Measurements from ENCODE around the gene CAB39L. TPM values are rescaled to one million over a fixed set of nuclear protein-coding genes. Genes with fewer than 3 reads are reported as not detected.

Gene CAB39L
- total RNA-seq, 1 donor from 2014 or later, result 18.8 TPM

DNA sequence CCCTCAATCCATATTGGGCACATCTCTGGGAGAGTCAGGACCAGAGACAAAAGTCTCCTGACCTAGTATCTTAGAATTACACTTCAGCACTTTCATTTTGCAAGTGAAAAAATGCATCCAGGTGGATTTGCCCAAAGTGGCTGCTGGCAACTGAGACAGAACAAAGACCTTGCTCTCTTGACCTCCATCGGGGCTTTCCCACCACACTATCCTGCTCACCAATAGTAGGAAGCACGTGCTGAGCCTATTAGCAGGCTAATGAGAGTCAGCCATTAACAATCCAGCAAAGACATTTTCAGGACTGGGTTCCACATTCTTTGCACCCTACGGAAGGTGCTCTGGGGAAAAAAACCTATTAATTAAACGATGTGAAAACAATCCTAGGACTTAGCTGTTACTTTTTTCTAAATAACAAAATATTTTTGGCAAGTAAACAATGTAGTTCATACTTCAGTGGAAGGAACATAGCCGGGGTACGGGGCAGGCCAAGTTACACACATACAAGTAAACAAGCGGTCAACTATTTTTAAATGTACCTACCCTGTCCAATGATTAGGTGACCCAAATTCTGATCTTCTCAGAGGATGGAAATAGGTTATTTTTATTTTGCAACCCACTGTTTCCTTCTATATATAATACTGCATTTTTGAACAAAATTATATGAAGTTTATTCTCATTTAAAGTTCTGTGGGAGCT is 117.5 kb downstream of the CAB39L start:
- no peak for DNase-seq
- intact Hi-C loops (cut with micrococcal nuclease), result no loop called here
- no peak for ATAC-seq

DNA sequence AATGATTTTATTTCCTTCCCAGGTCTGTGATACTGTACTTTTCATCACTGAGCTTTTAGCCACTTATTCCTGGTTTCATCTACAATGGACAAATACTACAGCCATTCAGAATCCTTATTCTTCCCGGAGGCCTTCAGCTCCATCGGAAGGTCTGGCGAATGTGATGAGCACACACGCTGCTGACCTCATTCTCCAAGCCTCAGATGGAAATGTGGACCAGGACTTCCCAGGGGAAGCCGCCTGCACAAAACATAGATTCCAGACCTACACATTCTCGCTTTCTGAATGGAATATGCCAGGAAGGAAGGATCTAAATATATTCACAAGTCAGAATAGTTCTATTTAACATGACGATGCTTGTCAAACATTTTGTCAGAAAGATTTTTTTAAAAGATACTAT is 120.5 kb downstream of the CAB39L start:
- DNase-seq (no peak), ATAC-seq (peak; percentile 27)
- intact Hi-C loops (cut with micrococcal nuclease), result no loop called here

GRCh38 chr13:49322702-49323101 is 121.2 kb downstream of the CAB39L start:
- ATAC-seq, result peak; percentile 61
- intact Hi-C loops (cut with micrococcal nuclease), result no loop called here
- no peak for DNase-seq

DNA sequence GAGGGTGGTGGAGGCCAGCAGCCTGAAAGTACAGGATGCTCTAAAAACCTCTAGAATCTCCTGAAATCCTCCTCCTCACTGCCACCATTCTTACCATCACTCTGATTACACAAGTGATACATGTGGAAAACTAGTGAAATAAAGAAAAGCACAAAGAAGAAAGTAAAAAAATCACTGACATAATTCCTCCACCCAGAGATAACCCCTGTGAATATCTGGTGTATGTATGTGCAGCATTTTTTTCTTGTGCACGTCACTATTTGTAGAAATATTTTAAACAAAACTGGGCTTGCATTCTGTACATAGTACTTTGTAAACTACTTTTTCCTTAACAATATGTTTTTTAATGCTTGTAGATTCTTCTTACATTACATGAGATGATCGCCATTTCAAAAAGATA is 122.9 kb downstream of the CAB39L start:
- ATAC-seq, result no peak
- DNase-seq, result no peak
- intact Hi-C loops (cut with micrococcal nuclease), result no loop called here

GRCh38 chr13:49319951-49320350 is 123.9 kb downstream of the CAB39L start:
- ATAC-seq (peak; percentile 48), DNase-seq (no peak)
- intact Hi-C loops (cut with micrococcal nuclease), result no loop called here

- no peak for ATAC-seq
- DNase-seq, result no peak
- intact Hi-C loops (cut with micrococcal nuclease), result no loop called here
Measured at GRCh38 chr13:49319551-49319950, 124.3 kb downstream of the CAB39L start.

DNA sequence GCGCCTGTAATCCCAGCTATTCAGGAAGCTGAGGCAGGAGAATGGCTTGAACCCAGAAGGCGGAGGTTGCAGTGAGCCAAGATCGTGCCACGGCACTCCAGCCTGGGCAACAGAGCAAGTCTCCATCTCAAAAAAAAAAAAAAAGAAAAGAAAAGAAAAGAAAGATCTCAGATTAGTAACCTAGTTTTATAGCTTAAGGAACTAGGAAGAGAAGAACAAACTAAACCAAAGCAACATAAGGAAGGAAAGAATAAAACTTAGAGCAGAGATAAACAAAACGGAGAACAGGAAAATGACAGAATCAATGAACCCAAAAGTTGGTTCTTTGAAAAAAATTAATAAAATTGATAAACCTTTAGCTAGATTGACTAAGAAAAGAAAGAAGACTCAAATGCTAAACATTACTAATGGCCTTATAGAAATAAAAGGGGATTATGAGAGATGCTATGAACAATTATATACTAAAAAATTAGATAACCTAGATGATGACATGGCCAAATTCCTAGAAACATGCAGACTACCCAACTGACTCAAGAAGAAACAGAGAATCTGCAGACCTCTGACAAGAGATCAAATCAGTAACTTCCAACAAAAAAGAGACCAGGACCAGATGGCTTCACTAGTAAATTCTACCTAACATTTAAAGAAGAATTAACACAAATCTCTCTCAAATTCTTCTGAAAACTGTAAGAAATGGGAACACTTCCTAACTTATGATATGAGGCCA is 127.9 kb downstream of the CAB39L start:
- ATAC-seq (no peak), DNase-seq (no peak)
- intact Hi-C loops (cut with micrococcal nuclease), result no loop called here

DNA sequence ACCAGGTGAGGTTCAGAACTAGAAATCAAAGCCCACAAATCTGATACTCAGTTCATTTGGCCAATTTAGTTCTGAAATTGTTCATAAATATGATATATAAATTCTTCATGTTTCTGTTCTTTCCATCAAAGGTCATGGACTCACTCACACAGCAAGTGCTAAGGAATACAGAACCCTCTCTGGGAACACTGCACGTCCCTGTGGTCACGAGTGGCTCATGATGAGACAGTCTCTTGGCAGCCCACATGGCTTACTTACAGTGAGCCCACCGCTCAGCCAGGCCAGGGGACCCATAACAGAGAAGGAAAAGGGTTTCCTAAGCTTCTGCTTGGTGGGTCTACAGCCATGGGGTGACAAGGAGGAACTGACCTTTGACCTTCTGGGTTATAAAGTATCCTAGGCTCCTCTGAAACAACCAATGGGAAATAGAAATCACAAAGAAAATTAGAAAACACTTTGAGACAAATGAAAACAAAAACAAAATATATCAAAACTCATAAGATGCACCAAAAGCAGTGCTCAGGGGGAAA is 128.8 kb downstream of the CAB39L start:
- intact Hi-C loops (cut with micrococcal nuclease), result no loop called here
- ATAC-seq (no peak), DNase-seq (no peak)

GRCh38 chr13:49314344-49314882 is 129.5 kb downstream of the CAB39L start:
- ATAC-seq, result peak; percentile 5
- intact Hi-C loops (cut with micrococcal nuclease), result no loop called here
- no peak for DNase-seq

- DNase-seq (no peak), ATAC-seq (no peak)
- intact Hi-C loops (cut with micrococcal nuclease), result no loop called here
Measured at GRCh38 chr13:49311816-49312215, 132.0 kb downstream of the CAB39L start.

DNA sequence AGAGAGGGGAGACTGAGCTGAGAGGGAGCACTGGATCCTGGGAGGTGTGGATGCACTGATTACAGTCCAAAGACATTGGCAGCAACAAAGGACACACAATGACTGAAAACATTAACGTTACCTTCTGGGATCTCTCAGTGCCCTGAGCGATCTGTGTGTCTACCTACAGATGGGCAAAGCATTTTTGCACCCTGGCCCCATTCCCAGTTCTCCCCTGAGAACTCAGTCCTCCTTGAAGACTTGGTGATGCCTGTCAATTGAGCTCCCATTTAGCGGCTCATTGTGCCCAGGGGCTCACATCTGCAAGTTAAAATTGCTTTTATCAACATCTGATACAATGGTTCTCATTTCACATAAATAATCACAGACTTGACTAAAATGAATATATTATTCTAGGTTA is 133.6 kb downstream of the CAB39L start:
- ATAC-seq (no peak), DNase-seq (no peak)
- intact Hi-C loops (cut with micrococcal nuclease), result no loop called here

GRCh38 chr13:49308921-49309408 is 134.9 kb downstream of the CAB39L start:
- ATAC-seq, result peak; percentile 9
- DNase-seq, result peak; percentile 61
- intact Hi-C loops (cut with micrococcal nuclease), result loop anchor here (10.0 kb wide), 1 partner anchor 126 kb away; no protein-coding TSS in a partner anchor

GRCh38 chr13:49308097-49308875 is 135.6 kb downstream of the CAB39L start:
- intact Hi-C loops (cut with micrococcal nuclease), result loop anchor here (10.0 kb wide), 1 partner anchor 127 kb away; no protein-coding TSS in a partner anchor
- peak; percentile 92 for ATAC-seq
- DNase-seq, result peak; percentile 88

GRCh38 chr13:49307365-49307764 is 136.5 kb downstream of the CAB39L start:
- DNase-seq (peak; percentile 58), ATAC-seq (peak; percentile 69)
- intact Hi-C loops (cut with micrococcal nuclease), result loop anchor here (10.0 kb wide), 1 partner anchor 127 kb away; no protein-coding TSS in a partner anchor

GRCh38 chr13:49305792-49306425 is 138.0 kb downstream of the CAB39L start:
- ATAC-seq (no peak), DNase-seq (no peak)
- intact Hi-C loops (cut with micrococcal nuclease), result loop anchor here (10.0 kb wide), 1 partner anchor 129 kb away; no protein-coding TSS in a partner anchor

- no peak for DNase-seq
- no peak for ATAC-seq
- intact Hi-C loops (cut with micrococcal nuclease), result loop anchor here (5.0 to 10.0 kb wide), 2 partner anchors 130 to 302 kb away; no protein-coding TSS in a partner anchor
Measured at GRCh38 chr13:49304763-49305700, 138.8 kb downstream of the CAB39L start.

DNA sequence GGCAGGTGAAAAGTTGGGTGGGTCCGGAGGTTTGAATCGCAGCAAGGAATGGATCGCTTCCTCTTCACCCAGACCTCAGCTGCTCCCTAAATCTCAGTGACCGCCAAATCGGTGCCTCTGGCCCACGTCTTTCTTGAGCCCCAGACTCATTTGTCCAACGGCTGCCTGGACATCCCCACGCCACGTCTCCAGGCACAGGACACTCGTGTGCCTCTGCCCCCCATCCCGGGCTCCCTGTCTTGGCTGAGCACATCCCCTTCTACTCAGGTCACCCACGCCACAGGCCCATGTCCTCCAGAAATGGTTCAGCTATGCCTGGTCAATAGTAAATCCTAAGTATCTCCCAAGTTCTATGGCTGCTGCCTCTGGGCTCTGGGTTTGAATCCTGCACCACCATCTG is 139.5 kb downstream of the CAB39L start:
- ATAC-seq, result no peak
- no peak for DNase-seq
- intact Hi-C loops (cut with micrococcal nuclease), result loop anchor here (5.0 to 10.0 kb wide), 2 partner anchors 130 to 303 kb away; no protein-coding TSS in a partner anchor
